Measurements from ENCODE around the gene MDN1.
"Not testable (repeated sequence)": the region's sequence is repeated elsewhere in the genome, so short reads cannot be mapped to it uniquely, and the experiment has no call there.

MDN1 gene, protein sequence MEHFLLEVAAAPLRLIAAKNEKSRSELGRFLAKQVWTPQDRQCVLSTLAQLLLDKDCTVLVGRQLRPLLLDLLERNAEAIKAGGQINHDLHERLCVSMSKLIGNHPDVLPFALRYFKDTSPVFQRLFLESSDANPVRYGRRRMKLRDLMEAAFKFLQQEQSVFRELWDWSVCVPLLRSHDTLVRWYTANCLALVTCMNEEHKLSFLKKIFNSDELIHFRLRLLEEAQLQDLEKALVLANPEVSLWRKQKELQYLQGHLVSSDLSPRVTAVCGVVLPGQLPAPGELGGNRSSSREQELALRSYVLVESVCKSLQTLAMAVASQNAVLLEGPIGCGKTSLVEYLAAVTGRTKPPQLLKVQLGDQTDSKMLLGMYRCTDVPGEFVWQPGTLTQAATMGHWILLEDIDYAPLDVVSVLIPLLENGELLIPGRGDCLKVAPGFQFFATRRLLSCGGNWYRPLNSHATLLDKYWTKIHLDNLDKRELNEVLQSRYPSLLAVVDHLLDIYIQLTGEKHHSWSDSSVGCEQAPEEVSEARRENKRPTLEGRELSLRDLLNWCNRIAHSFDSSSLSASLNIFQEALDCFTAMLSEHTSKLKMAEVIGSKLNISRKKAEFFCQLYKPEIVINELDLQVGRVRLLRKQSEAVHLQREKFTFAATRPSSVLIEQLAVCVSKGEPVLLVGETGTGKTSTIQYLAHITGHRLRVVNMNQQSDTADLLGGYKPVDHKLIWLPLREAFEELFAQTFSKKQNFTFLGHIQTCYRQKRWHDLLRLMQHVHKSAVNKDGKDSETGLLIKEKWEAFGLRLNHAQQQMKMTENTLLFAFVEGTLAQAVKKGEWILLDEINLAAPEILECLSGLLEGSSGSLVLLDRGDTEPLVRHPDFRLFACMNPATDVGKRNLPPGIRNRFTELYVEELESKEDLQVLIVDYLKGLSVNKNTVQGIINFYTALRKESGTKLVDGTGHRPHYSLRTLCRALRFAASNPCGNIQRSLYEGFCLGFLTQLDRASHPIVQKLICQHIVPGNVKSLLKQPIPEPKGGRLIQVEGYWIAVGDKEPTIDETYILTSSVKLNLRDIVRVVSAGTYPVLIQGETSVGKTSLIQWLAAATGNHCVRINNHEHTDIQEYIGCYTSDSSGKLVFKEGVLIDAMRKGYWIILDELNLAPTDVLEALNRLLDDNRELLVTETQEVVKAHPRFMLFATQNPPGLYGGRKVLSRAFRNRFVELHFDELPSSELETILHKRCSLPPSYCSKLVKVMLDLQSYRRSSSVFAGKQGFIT (N-terminal part only)

DNA sequence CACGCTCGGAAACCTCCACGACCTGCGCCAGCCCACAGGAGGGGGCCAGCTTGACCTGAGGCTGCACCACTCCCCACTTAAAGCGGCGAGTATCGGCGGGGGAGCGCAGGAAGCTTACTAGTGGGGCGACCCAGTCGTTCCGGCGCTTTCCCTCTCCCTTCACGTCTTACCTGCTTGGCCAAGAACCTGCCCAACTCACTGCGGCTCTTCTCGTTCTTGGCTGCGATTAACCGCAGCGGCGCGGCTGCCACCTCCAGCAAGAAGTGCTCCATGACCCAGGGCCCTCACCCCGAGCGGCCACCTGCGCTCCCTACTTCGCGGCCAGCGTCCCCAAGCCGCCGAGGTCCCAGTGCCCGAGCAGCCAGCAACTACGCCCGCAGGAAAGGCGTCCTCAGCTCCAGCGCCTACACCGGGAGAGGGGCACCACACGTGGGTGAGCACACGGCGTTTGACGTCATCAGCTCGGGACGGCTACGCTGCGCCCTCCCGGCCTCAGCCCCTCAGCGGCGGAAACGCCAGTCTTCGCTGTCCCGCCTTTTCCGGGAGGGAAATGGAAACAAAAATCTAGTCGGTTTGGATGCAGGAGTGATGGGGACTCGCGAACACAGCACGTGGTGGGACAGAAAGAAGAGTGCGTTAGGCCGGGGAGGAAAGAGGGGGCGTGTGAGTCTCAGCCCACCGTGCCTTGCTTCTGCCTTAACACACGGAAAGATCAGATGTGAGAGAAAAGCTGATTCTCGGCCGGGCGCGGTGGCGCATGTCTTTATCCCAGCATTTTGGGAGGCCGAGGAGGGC, at the start of gene MDN1:
Gene MDN1, minus strand, starts transcription at position 459 of the 795 bp plus-strand sequence. Its CDS starts 187 bp downstream, at position 272.
- DNase-seq (ENCODE audit: low read depth): peak; percentile 98

DNA sequence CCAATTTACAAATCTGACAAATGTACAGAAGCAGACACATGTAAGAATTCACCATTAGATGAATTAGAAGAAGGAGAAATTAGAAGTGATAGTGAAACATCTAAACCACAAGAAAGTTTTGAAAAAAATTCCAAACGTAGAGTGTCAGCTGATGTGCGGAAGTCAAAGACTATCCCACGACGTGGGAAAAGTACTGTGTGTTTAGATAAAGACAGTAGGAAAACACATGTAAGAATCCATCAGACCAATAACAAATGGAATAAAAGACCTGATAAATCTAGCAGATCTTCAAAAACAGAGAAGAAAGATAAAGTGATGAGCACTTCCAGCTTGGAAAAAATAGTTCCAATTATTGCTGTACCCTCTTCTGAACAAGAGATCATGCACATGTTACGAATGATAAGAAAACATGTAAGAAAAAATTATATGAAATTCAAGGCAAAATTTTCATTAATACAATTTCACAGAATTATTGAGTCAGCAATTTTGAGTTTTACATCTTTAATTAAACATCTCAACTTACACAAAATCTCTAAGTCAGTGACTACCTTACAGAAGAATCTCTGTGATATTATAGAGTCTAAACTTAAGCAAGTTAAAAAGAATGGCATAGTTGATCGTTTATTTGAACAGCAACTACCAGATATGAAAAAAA, 46.6 kb upstream of the MDN1 start:
- DNase-seq (ENCODE audit: low read depth): no peak

DNA sequence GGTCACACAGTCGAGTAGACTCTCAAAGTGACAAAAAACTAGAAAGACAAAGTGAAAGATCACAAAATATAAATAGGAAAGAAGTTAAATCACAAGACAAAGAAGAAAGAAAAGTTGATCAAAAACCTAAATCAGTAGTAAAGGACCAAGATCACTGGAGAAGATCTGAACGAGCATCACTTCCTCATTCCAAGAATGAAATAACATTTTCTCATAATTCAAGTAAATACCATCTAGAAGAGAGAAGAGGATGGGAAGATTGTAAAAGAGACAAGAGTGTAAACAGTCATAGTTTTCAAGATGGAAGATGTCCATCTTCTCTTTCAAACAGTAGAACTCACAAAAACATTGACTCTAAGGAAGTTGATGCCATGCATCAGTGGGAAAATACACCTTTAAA, 43.1 kb upstream of the MDN1 start:
- DNase-seq (ENCODE audit: low read depth): no peak

DNA sequence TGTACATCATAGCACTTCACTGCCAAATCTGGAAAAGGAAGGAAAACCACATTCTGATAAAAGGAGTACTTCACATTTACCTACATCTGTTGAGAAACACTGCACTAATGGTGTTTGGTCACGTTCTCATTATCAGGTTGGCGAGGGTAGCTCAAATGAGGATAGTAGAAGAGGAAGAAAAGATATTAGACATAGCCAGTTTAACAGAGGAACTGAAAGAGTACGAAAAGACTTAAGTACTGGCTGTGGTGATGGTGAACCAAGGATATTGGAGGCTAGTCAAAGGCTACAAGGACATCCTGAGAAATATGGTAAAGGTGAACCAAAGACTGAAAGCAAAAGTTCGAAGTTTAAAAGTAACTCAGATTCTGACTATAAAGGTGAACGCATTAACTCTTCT, 42.7 kb upstream of the MDN1 start:
- DNase-seq (ENCODE audit: low read depth): no peak

DNA sequence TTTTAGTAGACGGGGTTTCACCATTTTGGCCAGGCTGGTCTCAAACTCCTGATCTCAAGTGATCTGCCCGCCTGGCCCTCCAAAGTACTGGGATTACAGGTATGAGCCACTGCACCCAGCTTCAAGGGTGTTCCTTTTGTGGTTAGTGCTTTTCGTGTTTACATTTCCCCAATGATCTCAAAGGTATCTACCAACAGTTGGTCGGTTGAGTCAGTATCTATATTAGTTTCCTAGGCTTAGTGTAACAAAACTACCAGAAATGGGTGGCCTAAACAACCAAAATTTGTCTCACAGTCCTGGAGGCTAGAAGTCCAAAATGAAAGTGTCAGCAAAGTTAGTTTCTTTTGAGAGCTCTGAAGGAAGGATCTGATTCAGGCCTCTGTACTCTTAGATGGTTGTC, 40.1 kb upstream of the MDN1 start:
- no peak for DNase-seq (ENCODE audit: low read depth)

DNA sequence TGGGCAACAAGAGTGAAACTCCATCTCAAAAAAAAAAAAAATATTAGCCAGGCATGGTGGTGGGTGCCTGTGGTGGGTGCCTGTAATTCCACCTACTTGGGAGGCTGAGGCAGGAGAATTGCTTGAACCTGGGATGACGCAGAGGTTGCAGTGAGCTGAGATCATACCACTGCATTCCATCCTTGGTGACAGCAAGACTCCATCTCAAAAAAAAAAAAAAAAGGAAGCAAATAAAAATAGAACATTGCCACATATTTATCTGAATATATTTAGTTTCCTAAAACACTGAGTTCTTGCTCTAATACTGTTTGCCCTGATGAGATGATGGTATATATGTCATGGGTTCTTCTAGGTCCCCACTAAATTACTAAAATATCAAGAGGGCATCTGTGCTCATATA, 38.4 kb upstream of the MDN1 start:
- DNase-seq (ENCODE audit: low read depth): no peak

DNA sequence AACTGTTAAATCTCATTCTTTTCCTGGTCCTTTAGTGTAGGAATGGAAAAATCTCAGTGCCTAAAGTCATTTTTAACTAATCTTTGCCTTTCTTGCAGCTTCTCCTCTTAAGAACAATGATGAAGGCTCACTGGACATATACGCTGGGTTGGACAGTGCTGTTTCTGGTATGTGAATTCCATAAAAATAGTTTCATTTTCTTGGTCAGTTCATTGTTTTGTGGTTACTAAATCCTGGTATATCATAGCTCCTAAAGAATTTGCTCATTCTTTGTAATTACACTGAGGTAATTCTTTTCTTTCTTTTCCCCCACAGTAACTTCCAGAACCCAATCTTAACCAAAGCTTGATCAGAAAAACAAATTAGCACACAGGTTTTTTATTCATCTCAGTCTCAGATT, 33.5 kb upstream of the MDN1 start:
- DNase-seq (ENCODE audit: low read depth): peak; percentile 5

DNA sequence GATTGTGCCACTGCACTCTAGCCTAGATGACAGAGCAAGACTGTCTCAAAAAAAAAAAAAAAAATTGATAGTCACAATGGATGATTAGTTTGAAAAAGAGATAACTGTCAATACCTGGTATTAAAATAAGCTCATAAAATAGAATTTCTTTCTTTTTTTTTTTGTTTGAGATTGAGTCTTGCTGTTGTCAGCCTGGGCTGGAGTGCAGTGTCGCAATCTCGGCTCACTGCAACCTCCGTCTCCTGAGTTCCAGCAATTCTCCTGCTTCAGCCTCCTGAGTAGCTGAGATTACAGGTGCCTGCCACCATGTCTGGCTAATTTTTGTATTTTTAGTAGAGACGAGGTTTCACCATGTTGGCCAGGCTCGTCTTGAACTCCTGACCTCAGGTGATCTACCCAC, 27.9 kb upstream of the MDN1 start:
- not testable (repeated sequence) for DNase-seq (ENCODE audit: low read depth)

DNA sequence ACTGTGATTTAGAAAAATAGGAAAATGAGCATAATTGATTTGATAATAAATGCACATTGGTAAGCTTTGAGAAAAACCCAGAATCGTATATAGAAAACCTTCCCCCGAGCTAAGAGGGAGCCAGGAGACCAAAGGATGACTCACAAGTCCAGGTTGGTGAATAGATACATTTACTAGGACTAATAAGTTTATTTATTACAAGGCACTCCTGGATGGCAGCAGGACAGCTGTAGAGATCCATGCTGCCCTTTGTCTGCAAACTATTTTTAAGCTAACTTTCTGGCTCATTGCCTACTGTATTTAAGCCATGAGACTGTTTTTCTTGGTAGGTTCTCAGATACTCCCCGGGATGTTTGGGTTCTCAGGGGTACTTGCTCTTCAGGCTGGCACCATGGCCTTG, 23.5 kb upstream of the MDN1 start:
- peak; percentile 46 for DNase-seq (ENCODE audit: low read depth)

DNA sequence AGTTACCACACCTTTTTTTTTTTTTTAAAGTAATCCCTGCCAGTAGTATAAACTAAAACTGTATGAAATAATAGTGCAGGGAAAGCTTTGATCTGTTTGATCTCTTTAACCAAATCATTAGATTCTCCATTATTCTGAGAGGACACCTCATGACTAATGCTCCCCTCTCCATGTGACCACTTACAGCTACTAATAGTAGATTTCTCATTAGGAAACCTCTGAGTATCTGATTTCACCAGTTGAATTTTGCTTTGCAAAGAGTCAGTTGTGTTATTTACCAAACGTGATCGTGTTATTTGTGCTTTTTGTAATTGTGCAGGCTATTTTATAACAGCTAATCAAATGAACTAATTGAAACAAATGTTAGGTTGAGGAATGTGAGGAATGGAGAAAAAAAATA, 22.6 kb upstream of the MDN1 start:
- DNase-seq (ENCODE audit: low read depth): peak; percentile 48

DNA sequence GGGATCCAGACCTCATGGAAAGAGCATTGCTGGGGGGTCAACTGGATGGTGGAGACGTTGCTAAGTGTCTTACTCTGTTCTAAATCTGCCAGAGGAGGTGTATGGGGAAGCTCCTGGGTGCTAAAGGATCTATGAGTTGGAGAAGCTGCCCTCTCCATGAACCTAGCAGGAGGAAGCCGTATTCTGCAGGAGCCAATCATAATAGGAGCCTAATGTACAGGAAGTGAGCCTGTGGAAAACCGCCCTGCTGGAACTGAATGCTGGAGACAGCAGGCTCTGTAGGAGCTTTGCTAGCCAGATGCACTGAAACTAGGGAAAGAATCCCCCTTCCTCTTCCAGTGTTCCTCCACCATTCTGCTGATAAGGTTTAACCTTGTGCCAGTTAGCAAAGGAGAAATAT, 20.9 kb upstream of the MDN1 start:
- peak; percentile 19 for DNase-seq (ENCODE audit: low read depth)

DNA sequence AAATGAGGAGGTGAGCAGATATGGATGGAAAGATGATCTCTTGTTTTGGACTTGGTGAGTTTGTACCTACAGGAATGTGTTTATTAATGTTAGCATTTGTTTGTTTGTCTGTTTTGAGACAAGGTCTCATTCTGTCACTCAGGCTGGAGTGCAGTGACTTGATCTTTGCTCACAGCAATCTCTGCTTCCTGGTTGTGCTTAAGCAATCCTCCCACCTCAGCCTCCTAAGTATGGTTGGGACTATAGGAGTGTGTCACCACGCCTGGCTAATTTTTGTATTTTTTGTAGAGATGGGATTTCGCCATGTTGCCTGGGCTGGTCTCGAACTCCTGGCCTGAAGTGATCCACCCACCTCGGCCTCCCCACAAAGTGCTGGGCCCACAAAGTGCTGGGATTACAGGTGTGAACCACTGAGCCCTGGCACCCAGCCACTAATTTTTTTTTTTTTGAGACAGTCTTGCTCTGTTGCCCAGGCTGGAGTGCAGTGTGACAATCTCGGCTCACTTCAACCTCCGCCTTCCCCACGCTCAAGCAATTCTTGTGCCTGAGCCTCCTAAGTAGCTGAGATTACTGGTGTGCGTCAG, 17.1 kb upstream of the MDN1 start:
- DNase-seq (ENCODE audit: low read depth): no peak

DNA sequence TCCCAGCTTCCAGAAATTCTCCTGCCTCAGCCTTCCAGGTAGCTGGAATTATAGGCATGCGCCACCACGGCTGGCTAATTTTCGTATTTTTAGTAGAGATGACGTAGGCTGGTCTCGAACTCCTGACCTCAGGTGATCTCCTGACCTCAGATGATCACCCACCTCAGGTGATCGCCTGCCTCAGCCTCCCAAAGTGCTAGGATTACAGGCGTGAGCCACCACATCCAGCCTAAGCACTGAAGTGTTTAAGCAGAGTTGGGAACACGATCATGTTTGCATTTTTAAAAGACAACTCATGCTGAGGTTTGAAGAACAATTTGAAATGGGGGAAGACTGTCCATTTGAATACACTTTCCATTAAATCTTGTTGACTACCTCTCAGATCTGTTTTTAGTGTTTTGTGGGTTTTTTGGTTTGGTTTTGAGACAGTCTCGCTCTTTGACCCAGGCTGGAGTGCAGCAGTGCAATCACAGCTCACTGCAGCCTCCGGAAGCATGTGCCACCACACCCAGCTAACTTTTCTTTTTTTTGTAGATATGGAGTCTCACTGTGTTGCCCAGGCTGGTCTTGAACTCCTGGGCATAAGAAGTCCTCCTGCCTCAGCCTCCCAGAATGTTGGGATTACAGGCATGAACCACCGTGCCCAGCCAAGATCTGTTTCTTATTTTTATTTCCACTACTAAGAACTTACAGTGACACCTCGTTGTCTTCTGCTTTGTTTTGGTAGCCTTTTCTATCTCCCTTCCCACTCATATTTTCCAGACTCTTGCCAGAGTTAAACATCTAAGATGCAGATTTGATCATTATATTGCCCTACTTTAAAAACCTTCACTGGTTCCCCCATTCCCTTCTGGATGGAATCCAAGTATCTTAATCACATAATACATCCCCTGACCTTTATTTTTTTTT, 15.5 kb upstream of the MDN1 start:
- DNase-seq (ENCODE audit: low read depth): no peak

DNA sequence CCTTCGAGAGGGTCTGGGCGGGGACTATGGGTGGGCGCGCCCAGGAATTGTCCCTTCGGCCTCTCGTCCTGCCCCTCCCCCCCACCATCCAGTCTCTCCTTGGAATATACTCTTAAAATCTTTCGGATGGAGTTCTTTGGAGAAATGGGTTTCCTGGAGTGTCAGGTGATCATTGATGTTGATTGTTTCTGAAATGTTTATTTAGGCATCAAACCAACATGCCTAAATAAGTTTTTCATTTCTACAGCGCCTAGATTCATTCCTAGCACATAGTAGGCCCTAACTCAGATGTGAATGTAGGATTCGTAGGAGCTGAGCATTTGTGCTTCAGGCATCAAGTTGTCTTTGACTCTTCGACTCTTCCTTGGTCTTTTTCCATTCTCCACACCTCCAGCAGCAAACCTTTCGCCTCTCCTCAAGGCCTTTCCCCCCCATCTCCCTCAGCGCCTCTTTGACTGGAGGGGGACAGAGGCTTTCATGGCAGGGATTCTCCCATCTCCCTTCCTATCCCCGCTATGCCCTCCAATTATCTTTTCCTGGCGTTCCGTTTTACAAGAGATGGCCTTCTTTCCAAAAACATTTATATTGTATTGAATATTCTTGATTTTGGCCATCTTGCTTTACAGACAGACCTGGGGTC, 10.7 kb upstream of the MDN1 start:
- peak; percentile 65 for DNase-seq (ENCODE audit: low read depth)

DNA sequence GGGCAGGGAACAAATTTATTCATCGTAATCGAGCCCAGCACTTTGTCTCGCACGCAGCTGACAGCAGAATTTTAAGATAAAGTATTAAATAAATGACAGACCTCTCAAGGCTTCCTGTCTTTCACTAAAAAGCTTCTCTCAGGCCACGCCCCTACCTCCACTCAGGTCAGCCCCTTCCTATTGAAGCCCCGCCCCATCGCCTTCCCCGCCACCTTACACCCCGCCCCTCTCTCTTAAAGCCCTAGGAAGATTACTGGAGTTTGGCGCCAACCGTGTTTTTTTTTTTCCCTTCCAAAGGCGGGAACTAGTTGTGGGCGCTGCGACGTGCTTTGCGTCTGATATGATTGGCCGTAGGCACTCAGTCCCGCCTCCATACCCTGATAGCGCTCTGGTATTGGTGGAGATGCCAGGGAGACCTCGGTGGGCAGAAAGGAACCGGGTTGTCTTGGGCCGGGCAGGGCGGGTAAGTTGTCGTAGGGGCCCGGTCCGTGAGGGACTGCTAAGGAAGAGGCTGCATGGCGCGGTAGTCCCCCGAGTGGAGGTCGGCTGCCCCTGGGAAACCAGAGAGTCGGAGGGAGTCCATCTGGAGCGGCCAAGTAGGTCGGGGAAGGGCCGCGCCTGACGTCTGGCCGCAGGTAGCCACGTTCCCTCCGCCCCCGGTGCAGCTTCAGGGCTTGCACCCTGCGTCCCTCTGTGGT, 10.0 kb upstream of the MDN1 start, which contains the start of gene CASP8AP2:
Gene CASP8AP2, plus strand, starts transcription at position 409 of the 698 bp plus-strand sequence.
- peak; percentile 100 for DNase-seq (ENCODE audit: low read depth)

DNA sequence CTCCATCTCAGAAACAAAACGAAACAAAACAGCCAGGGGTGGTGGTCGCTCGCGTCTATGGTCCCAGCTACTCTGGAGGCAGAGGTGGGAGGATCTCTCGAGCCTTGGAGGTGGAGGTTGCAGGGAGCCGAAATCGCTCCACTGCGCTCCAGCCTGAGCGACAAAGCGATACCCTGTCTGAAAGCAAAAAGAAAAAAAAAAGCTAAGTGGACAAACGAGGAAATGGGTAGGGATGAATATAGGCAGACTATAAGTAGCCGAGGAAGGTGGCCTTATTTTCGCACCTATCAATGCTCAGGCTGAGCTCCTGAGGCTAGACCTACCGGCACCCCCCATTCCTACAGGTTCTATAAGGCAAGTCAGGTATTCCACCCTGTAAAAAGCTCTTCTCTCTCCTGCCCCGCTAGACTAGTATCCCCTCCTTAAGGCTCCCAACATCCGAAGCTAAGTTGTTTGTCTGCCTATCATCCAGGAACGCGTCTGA, 9.4 kb upstream of the MDN1 start:
- peak; percentile 37 for DNase-seq (ENCODE audit: low read depth)

DNA sequence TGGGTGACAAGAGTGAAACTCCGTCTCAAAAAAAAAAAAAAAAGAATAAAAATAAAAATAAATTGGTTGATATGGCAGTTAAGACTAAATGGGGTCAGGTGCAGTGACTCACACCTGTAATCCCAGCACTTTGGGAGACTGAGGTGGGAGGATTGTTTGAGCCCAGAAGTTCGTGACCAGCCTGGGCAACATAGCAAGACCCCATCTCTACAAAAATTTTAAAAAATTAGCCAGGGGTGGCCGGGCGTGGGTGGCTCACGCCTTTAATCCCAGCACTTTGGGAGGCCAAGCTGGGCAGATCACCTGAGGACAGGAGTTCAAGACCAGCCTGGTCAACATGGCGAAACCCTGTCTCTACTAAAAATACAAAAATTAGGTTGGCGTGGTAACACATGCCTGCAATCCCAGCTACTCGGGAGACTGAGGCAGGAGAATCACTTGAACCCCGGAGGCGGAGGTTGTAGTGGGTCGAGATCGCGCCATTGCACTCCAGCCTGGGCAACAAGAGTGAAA, 8.9 kb upstream of the MDN1 start:
- not testable (repeated sequence) for DNase-seq (ENCODE audit: low read depth)

DNA sequence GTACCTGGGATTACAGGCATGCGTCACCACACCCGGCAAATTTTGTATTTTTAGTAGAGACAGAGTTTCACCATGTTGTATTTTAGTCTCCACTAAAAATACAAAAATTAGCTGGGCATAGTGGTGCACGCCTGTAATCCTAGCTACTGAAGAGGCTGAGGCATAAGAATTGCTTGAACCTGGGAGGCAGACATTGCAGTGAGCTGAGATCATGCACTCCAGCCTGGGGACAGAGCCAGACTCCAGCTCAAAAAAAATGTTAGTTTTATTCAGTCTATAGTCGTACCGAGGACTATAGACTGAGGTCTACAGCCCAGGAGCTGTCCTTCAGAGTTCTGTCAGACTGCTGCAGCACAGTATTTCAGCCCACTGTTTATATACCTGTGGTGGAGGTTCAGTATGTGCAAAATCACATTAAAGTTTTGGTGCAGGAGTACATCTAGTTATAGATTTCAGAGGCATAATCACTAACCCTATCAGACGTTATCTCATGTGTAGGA, 6.5 kb upstream of the MDN1 start:
- DNase-seq (ENCODE audit: low read depth): peak; percentile 31
